GM19043 (cell line): ENCODE results near the gene CTNNA3.

ENCODE experiments used
- ATAC-seq: cut with Tn5 transposase; IDR thresholded peaks from one replicate; pipeline ENCODE4 v1.9.1; 2021; ENCODE audit warnings: low read depth; ENCODE audit not compliant: unreplicated experiment

Gene CTNNA3

DNA sequence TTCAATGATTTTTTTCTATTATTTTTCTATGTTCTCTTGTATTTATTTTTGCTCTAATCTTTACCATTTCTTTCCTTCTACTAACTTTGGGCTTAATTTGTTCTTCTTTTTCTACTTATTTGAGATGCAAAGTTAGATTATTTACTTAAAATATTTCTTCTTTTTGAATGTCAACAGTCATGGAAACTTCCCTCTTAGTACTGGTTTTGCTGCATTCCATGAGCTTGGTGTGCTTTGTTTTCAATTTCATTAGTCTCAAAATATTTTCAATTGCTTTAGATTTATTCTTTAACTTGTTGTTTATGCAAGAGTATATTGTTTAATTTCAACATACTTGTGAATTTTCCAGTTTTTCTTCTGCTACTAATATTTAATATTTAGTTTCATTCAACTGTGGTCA lies 539.8 kb downstream of the CTNNA3 start:
- ATAC-seq: no peak

DNA sequence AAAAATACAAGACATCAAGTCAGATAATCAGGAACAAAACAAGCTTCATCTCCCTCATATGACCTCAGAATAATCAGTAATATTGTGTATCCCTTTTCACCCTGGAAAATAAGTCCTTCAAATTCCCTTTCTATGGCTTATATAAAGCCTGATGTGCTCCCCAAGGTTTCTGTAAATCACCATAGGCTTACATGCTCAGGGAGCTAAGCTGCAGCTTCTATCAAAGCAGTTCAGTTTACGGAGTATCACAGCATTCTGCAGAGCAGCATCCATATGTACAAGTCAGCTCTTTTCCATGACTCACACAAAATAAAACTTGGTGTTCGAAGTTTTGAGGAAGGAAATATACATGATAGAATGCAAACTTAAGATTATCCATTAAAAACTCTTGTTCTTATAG lies 544.5 kb downstream of the CTNNA3 start:
- no peak for ATAC-seq

DNA sequence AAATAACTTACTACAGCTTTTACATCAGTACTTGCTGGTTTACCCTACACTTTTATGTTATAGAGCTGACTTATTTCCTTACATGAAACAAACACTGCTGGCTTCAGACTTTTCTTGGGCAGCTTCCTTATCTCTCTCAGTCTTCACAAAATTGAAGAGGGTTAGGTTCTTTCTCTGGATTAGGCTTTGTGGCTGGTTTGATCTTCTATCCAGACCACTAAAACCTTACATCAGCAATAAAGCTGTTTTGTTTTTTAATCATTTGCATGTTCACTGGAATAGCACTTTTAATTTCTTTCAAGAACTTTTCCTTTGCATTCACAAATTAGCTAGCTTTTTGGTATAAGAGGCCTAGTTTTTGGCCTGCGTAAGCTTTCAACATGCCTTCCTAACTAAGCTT lies 551.5 kb downstream of the CTNNA3 start:
- no peak for ATAC-seq

DNA sequence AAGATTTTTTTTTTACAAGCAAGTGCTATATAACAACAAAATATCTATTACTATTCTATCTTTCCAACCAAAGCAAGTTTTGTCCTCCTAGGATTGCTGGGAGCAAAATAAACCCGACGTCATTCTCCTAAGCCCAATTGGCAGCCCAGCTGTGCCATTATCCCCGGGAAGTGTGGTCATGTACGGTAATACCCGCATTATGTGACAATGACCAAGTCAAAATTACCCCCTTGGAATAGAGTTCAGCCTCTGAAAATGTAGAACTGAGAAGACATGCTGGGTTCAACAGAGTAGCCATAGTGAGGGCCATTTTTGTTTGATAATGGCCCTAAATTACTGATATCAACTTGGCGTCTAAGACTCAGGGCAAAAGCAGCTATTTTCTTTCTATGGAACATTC lies 554.7 kb downstream of the CTNNA3 start:
- ATAC-seq: no peak

DNA sequence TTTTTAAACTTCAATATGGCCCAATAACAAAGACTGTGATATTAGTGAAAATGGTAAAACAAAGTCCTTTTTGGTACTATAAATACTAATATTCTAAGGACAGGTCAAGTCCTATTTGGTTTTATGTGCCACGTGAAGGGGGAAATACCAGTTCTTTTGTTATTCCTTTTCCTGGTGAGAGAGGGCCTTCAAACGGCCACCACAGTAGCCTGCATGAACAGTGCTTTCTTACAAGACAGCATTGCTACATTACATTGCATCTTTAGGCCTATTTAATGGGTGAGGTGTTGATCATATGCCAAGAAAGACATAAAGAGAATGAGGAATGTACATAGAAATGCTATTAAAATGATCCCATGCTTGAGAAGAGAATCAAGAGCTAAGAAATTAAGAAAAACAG lies 555.4 kb downstream of the CTNNA3 start:
- no peak for ATAC-seq

DNA sequence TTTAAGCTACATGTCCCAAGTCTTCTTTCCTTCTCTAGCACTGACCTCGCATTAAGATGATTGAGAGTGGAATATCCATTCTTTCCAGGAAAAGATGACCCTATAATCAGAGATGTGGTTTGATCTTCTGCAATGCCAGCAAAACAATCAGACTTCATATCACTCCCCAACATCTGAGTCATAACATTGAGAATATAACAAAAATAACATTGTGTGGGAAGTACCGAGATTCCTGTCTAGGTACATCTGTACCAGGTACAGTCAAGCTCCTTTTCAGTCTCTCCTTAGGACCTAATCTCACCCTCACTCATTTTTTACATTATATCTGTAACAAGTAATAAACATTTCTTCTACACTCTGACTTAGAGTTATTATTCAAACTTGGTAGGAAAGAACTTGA lies 568.6 kb downstream of the CTNNA3 start:
- ATAC-seq: no peak

DNA sequence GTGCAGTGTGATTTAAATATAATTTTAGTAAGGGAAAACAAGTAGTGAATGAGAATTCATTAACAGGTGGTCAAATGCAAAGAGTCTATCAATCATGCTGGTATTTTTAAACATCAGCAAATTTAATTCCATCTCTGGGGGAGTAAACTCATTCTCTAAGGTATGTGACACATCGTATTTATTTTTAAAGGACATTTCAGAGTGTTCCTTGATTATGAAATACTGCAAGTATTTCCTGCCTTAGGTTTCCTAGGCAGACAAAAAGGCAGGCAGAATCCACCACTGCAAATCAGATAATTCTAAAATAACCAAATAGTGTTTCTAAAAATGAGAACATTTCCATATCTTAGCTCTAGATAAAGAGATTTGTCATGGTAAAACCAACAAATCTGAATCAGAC lies 576.3 kb downstream of the CTNNA3 start:
- ATAC-seq: no peak

DNA sequence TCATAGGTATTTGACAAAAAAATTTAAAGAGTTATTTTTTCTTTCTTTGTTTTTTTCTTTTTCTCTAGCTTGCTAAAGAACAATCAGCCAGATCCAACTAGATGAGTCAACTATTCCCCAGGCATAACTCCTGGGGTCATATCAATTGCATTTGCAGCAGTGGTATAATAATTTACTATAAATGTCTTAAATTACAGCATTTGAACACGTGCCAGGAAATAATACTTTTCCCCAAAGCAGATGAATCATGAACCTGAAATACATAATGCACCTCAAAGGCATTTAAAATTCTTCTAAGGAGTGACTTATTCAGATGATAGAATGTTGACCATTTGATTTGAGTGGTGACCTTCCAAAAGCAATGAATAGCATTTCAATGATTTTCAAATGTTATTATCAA lies 580.0 kb downstream of the CTNNA3 start:
- no peak for ATAC-seq

DNA sequence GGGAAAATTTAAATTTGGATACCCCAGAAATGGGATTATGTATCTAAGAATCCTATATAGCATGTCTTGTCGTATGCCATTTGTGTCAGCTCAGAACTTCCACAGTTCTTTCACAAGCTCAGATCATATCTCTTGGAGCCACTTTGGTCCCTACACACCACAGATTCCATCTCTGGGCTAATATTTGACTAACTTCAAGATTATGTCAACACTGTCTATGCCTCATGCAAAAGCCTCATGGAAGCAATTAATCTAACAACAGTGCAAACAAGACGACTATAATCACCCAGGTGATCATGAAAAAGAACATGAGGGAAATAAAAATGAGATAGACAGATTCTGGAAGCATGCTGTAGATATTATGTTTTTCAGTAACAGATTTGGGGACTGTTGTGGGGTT lies 581.0 kb downstream of the CTNNA3 start:
- ATAC-seq: no peak

DNA sequence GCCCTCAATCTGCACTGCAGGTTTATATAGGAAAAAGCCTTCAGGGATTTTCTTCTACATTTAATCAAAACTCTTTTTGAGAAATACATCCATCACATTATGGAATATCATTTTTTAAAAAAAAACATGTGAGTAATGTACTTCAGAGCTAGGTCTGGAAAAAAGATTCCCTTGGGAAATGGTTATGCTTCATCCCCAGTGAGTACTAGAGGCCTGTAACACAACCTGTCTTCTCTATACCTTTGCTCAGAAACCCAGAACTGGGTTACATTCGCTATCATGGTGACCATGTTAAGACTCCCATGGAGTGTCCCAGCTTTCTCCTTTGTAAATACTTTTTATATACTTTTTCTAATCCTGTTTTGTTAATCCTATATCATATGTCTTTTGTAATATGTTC lies 583.2 kb downstream of the CTNNA3 start:
- ATAC-seq: no peak

DNA sequence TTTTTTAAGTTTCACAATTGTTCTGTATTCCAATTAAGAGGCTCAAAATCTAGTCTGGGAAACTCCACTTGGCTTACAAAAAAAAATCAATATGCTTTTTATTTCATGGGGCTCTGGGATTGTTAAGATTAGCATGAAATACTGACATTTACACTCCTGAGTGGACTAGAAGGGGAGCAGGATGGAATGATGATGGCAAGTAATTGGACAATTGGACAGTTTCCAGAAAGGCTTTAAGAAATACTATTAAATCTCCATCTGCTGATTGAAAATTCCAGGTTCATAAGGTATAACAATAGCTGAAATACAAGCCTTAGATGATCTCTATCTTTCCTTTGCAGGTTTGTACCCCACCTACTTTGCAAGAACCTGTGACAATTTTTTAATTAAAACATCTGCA lies 585.7 kb downstream of the CTNNA3 start:
- ATAC-seq: no peak

DNA sequence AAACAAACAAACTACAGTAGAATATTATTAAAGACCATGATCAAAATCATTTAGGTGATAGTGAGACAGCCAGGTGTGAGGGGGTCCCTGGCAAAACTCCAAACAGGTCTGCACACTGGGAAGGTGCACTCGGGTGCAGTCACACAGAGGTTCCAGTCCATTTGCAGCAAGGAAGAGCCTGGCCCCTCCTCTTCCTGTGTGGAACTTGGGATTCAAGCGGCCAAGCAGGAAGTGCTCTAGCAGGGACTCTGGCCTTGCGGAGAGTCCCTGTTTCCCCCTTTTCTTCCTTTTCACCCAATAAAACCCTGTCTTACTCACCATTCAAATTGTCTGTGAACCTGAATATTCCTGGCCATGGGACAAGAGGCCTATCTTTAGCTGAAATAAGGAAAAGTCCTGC lies 588.3 kb downstream of the CTNNA3 start:
- no peak for ATAC-seq

DNA sequence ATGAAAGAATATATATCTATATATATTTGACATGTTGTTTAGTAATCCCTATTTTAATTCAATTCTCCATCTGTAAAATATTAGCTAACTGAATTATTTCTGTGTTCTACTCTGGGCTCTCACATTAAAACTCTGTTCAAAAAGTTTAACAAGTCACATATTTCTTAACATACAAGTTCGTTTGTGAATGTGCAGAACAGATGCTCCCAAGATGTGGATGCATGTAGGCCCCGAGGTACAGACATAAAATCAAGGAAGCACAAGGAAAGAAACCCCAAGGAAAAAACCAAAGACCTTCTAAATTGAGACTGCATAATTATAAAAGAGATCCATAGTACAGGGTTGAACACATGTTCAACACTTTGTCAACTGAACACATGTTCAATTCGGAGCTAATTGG lies 595.0 kb downstream of the CTNNA3 start:
- no peak for ATAC-seq

DNA sequence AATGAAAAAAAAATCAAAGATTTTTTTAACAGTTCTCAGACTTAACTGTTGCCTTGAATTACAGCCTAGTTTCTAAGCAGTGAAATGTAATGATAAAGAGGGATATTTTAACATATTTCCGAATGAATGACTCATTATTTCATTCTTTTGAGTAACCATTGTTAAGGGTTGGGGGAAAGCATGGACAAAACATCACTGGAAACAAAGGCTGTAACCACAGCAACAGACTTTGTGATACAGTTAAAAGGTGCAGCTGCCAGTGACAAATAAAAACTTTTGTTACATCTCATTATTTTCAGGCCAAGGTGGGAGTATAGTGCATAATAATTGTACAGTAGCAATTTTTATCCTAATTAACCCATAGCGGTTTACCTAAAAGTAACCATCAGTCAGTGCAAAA lies 597.5 kb downstream of the CTNNA3 start:
- ATAC-seq: no peak

DNA sequence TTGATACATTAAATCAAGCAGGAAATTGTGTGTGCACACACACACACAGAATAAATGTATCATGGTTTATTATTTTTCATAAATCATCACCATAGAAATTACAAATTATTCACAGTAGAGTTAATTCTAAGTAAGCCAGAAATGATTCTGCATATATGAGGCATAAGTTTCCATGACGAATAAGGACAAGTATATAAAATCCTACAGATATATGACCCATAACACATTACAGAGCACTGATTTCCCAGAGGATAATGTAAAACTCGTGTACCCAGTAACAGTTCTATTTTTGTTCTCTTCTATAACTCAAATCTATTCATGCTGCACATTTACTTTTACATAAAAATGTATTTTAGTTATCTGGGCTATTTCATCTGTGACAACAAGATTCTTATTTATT lies 600.5 kb downstream of the CTNNA3 start:
- ATAC-seq: no peak

DNA sequence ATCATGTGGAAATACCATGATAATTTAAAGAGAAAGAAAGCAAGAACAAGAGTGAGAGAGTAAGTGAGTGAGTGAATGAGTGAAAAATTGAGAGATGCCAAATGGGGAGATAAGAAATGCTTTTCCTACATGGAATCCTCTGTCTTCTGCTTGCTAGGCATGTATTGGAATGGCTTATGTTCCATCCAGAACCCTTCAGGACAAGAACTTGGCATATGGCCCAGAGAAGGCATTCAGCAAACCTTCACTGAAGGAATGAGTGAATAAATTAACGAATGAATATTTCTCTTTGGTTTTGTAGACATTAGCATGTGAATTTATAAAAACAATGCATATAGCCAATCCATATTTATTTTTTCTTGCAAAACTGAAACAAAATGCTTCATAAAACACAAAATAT lies 608.0 kb downstream of the CTNNA3 start:
- no peak for ATAC-seq

DNA sequence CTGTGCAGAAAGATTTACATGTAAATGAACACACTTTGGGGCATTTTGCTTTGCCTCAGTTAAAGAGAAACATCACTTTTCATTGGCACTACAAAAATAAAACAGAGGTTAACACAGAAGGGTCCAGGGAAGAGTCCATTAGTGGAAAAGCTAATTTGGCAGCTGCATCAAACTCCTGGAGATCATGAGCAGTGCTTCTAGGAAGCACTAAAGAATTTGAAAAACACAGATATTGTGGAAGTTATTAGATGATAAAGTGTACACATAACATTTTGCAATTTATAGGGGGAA lies 608.9 kb downstream of the CTNNA3 start:
- no peak for ATAC-seq

DNA sequence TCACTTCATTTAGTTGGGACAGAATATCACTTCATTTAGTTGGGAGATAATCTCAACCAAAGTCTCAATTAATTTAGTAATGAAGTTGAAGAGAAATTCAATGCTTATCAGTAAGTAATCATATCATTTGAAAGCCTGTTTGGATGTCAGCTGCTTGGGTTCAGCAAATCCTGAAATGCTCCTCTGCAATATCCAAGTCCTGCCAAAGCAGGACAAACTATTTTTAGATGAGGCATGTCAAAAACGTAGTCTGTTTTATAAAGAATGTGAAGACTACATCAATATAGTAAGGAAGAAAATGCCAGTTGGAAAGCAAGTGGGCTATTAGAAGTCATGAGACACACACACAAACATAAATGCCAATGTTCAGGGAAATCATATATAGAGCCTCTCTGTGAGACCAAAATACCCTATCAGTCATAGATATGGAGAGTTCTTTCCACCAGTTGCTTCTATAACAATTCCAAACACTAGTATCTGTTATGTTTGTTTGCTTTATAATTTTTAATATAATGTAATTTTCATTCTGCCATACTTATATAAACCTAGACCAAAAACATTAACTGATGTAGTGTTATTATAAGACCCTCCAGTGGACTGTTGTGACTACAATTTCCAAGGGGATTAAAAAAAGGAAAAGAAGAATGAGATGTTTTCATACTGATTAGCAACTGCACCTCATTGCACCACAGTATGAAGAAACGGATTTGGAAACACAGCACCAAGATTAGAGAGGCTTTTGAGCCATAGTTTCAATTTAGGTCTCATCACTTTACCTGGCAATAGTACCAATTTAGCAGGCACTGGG lies 609.5 kb downstream of the CTNNA3 start:
- no peak for ATAC-seq

DNA sequence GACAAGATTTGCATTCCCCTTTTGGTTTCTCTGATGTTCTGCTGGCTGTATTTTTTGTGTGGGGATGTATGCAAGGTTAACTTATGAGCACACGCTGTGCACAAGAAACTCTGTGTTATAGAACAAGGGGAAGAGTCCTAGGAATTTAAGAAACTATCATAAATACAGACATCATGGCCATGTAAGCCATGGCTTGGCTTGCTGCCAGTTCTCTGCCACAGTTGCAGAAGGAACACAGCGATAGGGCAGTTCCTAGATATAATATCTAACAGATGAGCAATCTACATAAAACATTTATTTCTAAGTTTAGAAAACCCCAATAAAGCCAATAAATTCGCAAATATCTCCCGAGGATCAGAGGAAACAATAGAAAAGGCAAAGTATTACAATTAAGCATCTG lies 616.9 kb downstream of the CTNNA3 start:
- ATAC-seq: no peak

DNA sequence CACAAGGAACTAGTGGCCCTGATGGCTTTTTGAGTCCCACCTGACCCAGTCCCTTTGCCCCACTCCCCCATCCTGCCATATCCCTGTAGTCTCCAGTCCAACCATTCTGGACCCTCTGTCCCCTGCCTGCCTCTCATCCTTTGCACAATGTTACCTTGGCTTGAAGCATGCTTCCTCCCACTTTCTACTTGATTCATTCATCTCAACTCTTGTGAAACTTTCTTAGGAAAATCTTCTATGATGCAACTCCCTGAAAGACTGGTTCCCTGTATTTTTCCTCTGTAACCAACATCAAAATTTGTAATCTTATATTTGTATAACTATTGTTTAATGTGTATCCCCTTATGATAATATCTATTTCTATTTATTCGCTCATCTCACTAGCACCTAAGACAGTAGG lies 618.6 kb downstream of the CTNNA3 start:
- no peak for ATAC-seq

DNA sequence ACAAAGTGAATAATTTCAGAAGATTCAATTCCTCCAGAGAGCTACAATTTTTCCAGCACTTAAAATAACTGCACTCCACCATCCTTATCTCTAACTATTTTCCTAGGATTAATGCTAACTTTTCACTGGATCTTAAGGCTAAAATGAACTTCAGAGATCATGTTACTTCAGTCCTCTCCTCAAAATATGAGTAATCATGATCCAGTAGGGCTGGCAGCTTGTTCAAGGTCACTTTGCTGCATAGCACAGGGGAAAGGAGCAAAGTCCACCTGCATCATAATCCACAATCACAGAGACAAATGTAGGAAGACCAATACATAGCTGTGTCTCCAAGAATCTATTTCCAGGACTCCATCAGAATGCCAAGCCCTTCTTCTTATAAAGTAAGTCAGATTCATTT lies 619.9 kb downstream of the CTNNA3 start:
- ATAC-seq: no peak

DNA sequence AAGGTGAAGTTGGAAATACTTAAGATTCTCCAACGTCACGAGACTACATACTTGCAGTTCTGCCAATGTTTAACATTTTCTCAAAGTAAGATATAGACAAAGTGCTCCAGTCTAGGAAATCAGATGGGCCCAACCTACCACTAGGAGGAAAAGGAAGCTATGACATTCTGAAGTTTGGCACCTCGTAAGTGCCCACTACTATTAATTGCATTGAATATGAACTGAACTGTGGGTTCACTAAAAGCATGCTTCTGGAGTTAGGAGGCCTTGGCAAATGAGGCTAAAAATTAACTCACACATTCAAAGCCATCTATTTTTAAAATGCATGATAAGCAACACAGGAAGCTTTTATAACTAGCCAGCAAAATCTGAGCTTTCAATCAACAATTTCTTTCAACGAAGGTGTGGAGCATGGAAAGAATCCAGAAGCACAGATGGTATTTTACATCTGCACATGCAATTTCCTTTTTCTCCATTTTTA lies 620.5 kb downstream of the CTNNA3 start:
- no peak for ATAC-seq

DNA sequence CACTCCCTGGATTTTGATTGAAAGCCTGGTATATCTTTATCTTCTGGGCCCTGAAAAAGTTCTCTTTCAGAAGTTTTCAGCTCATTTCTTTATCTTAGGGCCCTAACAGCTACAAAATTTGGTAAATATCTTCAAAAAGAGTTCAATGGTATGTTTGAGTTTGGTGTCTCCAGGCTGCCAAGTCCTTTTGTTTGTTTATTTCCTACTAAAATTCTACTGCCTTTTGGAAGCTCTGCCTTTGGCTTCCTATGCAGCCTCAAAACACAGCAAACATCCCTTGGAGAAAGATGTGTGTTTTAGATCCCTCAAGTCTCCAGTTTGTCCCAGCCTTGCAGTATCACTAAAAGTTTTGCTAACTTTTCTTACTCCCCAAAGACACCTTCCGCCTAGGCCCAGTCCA lies 623.3 kb downstream of the CTNNA3 start:
- ATAC-seq: no peak
